Measurements from ENCODE around the gene ERFL. TPM values are rescaled to one million over a fixed set of nuclear protein-coding genes. Genes with fewer than 3 reads are reported as not detected.

The ERFL gene
- total RNA-seq, 2 experiments from 2014 or later, result 1.6 to 6.8 TPM

GRCh38 chr19:41910992-41911888 is 17.0 kb downstream of the ERFL start:
- no peaks in the 10 kb centered on the region for H3K79me2 ChIP-seq (ENCODE audit: insufficient read depth, low read depth, low read length)
- intact Hi-C loops (cut with micrococcal nuclease; ENCODE audit: unreplicated experiment), result no loop called here
- no peaks in the 10 kb centered on the region for H3K9me2 ChIP-seq (ENCODE audit: insufficient read depth, low read length)
- H3K27ac ChIP-seq (ENCODE audit: low read depth, low read length, poor library complexity, severe bottlenecking), result no peak overlapping the region
- no peak for DNase-seq (ENCODE audit: low spot score)
- H3K4me2 ChIP-seq (ENCODE audit: low read length), result 0 out of 2 replicates have a peak overlapping the region, but pooled peaks have one; percentile 5
- POLR2A ChIA-PET, result no interaction called here
- CTCF ChIA-PET (ENCODE audit: unreplicated experiment), result no interaction called here
- no peaks in the 10 kb centered on the region for H4K20me1 ChIP-seq (ENCODE audit: insufficient read depth, low read length)
- no peak overlapping the region for H3K4me3 ChIP-seq (ENCODE audit: low read depth, low read length, poor library complexity, severe bottlenecking)
- no peak for TF ChIP-seq EZH2phosphoT487 (IDR thresholded peaks at IDR 0.05; ENCODE audit: borderline replicate concordance, low read depth, low read length)
- TF ChIP-seq, protein P1, sequence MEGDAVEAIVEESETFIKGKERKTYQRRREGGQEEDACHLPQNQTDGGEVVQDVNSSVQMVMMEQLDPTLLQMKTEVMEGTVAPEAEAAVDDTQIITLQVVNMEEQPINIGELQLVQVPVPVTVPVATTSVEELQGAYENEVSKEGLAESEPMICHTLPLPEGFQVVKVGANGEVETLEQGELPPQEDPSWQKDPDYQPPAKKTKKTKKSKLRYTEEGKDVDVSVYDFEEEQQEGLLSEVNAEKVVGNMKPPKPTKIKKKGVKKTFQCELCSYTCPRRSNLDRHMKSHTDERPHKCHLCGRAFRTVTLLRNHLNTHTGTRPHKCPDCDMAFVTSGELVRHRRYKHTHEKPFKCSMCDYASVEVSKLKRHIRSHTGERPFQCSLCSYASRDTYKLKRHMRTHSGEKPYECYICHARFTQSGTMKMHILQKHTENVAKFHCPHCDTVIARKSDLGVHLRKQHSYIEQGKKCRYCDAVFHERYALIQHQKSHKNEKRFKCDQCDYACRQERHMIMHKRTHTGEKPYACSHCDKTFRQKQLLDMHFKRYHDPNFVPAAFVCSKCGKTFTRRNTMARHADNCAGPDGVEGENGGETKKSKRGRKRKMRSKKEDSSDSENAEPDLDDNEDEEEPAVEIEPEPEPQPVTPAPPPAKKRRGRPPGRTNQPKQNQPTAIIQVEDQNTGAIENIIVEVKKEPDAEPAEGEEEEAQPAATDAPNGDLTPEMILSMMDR (conservative IDR thresholded peaks at IDR 0.05; ENCODE audit: low read length), result no peak
- H3K4me1 ChIP-seq (ENCODE audit: insufficient read depth, low read length, poor library complexity, severe bottlenecking), result peaks cover 13% of the 10 kb centered on the region
- BruUV-seq (replicated peaks), result no TSS peak
- H3K36me3 ChIP-seq (ENCODE audit: insufficient read depth, low read length), result peaks cover 13% of the 10 kb centered on the region; the same call in 1 of the 2 replicates
- no peaks in the 10 kb centered on the region for H3K9me3 ChIP-seq (ENCODE audit: low read length)
- H2AFZ ChIP-seq (ENCODE audit: low read length), result no peak overlapping the region

DNA sequence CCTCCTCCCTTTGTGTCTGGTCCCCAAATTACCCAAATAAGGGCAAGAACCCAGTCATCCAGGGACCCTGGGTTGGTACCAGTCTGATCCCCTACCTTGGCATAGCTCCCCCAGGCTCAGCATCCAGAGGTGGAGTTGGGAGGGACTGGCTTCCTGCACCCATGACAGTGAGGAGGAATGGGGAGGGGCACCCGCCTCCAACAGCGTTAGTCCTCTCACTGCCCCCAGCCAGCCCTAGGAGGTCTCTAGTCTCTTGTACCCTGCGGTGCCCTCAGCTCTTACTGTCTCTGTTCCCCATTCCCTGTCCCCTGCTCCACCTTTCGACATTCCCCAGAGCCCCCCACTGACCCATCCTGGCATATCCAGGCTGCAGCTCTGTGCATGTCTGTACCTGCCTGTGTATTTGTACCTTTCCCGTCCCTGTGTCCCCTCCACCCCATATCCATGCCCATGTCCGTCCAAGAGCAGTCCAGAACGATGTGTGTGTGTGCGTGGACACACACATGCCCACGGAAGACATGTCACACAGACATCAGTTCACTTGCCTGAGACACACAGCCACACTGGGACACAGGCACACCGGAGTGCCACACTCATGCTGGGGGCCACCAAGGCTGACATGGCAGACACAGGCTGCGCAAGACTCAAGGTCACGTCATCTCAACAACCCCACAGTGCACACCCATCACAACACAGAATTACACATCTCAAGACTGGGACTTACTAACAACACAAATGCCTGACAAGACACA is 17.8 kb downstream of the ERFL start:
- POLR2A ChIA-PET, result no interaction called here
- no peak for TF ChIP-seq EZH2phosphoT487 (IDR thresholded peaks at IDR 0.05; ENCODE audit: borderline replicate concordance, low read depth, low read length)
- TF ChIP-seq, protein P1 (conservative IDR thresholded peaks at IDR 0.05; ENCODE audit: low read length), result no peak
- H3K36me3 ChIP-seq (ENCODE audit: insufficient read depth, low read length), result peaks cover 21% of the 10 kb centered on the region
- H3K9me3 ChIP-seq (ENCODE audit: low read length), result no peaks in the 10 kb centered on the region
- intact Hi-C loops (cut with micrococcal nuclease; ENCODE audit: unreplicated experiment), result no loop called here
- H3K27ac ChIP-seq (ENCODE audit: low read depth, low read length, poor library complexity, severe bottlenecking), result no peak overlapping the region
- CTCF ChIA-PET (ENCODE audit: unreplicated experiment), result no interaction called here
- no peak overlapping the region for H3K4me2 ChIP-seq (ENCODE audit: low read length)
- DNase-seq (ENCODE audit: low spot score), result no peak
- no peaks in the 10 kb centered on the region for H3K9me2 ChIP-seq (ENCODE audit: insufficient read depth, low read length)
- H4K20me1 ChIP-seq (ENCODE audit: insufficient read depth, low read length), result no peaks in the 10 kb centered on the region
- peaks cover 13% of the 10 kb centered on the region for H3K4me1 ChIP-seq (ENCODE audit: insufficient read depth, low read length, poor library complexity, severe bottlenecking)
- H3K79me2 ChIP-seq (ENCODE audit: insufficient read depth, low read depth, low read length), result no peaks in the 10 kb centered on the region
- no peak overlapping the region for H2AFZ ChIP-seq (ENCODE audit: low read length)
- no peak overlapping the region for H3K4me3 ChIP-seq (ENCODE audit: low read depth, low read length, poor library complexity, severe bottlenecking)
- TSS peak; percentile 47 for BruUV-seq (replicated peaks)

All from OCI-LY7 (cell line).